ENCODE measurements around the gene RASGRF1.

RASGRF1 gene

DNA sequence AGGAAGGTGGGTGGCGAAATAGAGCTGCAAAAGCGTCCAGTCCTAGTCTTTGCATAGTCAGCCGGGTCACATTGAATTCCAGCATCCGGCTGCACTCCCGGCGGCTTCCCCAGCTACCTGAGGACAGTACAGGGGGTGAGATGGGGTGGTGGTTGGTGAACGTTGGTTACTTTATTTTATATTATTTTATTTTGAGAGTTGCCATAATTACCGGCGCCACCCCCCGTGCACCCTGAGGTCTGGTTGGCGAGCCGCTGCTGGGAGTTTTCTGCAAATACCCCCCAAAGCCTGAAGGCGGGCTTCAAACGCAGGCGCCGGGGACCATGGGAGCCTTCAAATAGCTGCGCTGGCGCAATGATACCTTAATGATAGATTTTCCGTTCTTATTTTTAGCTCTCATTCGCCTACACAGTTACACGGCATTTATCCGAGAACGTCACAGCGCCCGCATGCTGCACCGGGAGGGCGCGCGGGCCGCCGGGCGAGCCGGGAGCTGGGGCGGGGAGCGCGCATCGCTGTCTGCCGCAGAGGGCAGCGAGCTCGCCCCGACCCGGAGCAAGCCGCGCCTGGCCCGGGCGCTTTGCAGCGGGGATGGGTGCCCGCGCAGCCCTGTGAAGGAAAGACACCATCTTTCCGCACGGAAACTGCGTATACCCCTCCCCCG, 756 bp upstream of the RASGRF1 start:
- DNase-seq (ENCODE audit: low read depth): no peak
- in situ Hi-C loops (cut with HindIII; ENCODE audit: low sequenced_read_pairs): no loop called here
- TF ChIP-seq, protein P1, sequence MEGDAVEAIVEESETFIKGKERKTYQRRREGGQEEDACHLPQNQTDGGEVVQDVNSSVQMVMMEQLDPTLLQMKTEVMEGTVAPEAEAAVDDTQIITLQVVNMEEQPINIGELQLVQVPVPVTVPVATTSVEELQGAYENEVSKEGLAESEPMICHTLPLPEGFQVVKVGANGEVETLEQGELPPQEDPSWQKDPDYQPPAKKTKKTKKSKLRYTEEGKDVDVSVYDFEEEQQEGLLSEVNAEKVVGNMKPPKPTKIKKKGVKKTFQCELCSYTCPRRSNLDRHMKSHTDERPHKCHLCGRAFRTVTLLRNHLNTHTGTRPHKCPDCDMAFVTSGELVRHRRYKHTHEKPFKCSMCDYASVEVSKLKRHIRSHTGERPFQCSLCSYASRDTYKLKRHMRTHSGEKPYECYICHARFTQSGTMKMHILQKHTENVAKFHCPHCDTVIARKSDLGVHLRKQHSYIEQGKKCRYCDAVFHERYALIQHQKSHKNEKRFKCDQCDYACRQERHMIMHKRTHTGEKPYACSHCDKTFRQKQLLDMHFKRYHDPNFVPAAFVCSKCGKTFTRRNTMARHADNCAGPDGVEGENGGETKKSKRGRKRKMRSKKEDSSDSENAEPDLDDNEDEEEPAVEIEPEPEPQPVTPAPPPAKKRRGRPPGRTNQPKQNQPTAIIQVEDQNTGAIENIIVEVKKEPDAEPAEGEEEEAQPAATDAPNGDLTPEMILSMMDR (IDR thresholded peaks at IDR 0.05; ENCODE audit: low read depth, low read length, missing control alignments): no peak
- H3K4me3 ChIP-seq (ENCODE audit: low read depth, low read length): no peak overlapping the region

DNA sequence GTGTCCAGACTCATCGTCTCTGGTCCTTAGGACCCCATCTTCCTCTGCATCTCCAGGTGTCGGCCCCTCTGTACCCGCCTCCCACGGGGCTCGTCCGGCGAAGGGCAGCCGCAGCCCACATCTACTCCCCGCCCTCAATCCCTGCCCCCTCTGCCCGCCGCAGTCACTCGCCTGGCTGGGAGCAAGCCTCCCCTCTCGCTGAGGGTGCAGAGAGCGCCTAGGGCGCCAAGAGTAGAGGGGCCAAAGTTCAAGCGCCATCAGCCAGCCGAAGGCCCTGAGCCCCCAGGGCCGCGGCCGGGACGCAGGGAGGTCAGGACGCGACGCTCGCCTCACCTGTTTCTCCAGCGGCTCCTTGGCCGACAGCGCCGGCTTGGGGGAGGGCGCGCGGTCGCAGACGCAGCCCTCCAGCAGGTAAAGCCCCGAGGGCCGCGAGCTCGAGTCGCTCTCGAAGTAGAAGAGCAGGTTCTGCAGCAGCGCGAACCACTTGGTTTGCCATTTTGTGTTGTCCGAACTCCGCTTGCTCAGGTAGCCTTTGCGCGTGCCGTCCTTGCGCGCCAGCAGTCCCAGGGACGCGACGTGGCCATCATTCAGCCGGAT, 592 bp downstream of the RASGRF1 start:
- TF ChIP-seq, protein P1 (IDR thresholded peaks at IDR 0.05; ENCODE audit: low read depth, low read length, missing control alignments): no peak
- in situ Hi-C loops (cut with HindIII; ENCODE audit: low sequenced_read_pairs): no loop called here
- H3K4me3 ChIP-seq (ENCODE audit: low read depth, low read length): no peak overlapping the region
- DNase-seq (ENCODE audit: low read depth): no peak

DNA sequence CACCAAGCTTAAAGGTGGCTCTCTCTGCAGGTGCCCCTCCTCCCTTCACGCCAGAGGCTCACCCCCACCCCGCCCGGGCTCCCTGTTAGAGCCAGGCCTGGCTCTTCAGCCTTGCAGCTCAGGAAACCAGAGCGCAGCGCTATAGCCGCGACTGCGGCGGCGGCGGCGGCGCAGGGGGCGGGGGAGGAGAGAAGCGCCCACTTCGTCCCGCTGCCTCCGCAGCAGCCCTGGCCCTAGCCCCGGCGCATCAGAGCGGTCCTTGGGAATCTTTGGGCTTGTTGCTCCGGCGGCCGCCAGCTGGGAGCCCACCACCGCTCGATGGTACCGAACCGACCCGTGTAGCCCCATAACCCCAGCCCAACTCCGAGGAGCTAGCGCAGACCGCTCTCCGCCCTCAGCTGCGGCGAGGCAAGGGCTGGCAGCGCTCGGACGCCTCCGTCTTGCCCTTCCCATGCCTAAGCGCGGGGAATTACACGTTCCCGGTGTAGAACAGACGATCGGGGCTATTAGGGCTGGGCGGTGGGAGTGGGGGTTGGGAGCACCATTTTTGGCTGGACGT, 1.2 kb downstream of the RASGRF1 start:
- TF ChIP-seq, protein P1 (IDR thresholded peaks at IDR 0.05; ENCODE audit: low read depth, low read length, missing control alignments): no peak

DNA sequence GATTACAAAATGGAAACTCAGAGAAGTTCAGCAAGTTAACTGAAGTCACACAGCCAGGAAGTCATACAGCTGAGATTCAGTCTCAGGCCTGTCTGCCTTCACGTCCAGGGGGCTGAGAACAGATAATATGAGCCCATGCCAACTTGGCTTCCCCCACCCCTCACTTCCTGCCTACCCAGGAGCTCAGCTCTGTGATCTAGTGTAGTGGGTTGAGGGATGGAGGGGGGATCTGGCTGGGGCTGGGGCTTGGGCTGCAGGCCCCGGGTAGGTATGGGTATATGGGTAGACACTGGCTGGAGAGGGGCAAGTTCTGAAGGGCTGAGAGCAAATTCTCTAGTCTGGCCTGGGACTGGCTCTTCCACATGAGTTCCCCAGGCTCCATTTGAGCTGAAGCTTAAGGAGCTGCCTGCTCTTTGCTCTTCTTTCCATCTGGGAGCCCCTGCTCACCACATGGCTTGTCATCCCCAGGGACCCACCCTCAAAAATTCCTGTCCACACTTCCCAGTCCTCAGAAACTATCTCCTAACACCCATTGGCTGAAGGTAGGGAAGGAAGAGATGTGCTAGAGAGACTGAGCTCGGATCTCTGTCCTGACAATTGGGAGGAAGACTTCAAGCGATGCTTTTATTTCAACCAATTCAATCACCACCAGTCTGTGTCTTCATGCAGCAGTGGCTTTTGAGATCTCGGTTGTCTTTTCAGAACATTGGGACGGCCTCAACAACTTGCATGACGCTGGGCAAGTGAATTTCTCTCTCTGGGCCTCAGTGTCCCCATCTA, 2.0 kb downstream of the RASGRF1 start:
- in situ Hi-C loops (cut with HindIII; ENCODE audit: low sequenced_read_pairs): no loop called here
- DNase-seq (ENCODE audit: low read depth): no peak
- TF ChIP-seq, protein P1 (IDR thresholded peaks at IDR 0.05; ENCODE audit: low read depth, low read length, missing control alignments): no peak
- no peak overlapping the region for H3K4me3 ChIP-seq (ENCODE audit: low read depth, low read length)

More for the DNA sequence above, 1.2 kb downstream of the RASGRF1 start:
- in situ Hi-C loops (cut with HindIII; ENCODE audit: low sequenced_read_pairs): no loop called here
- no peak overlapping the region for H3K4me3 ChIP-seq (ENCODE audit: low read depth, low read length)
- no peak for DNase-seq (ENCODE audit: low read depth)

GRCh38 chr15:79086814-79087213, 3.8 kb downstream of the RASGRF1 start:
- no peak for DNase-seq (ENCODE audit: low read depth)
- H3K4me3 ChIP-seq (ENCODE audit: low read depth, low read length): no peak overlapping the region
- in situ Hi-C loops (cut with HindIII; ENCODE audit: low sequenced_read_pairs): no loop called here
- TF ChIP-seq, protein P1 (IDR thresholded peaks at IDR 0.05; ENCODE audit: low read depth, low read length, missing control alignments): no peak

GRCh38 chr15:79084308-79084968, 6.1 kb downstream of the RASGRF1 start:
- TF ChIP-seq, protein P1 (IDR thresholded peaks at IDR 0.05; ENCODE audit: low read depth, low read length, missing control alignments): no peak
- in situ Hi-C loops (cut with HindIII; ENCODE audit: low sequenced_read_pairs): no loop called here
- no peak overlapping the region for H3K4me3 ChIP-seq (ENCODE audit: low read depth, low read length)
- no peak for DNase-seq (ENCODE audit: low read depth)

Measured in astrocyte of the cerebellum (primary cell).